ENCODE results near the gene C4BPA.

Gene C4BPA

GRCh38 chr1:207058252-207058651 is 45.8 kb upstream of the C4BPA start:
- TF ChIP-seq EP300 (IDR thresholded peaks at IDR 0.05; ENCODE audit: borderline replicate concordance), result no peak
- TF ChIP-seq EGR1 (IDR thresholded peaks at IDR 0.05), result no peak
- no peak for TF ChIP-seq YY1 (IDR thresholded peaks at IDR 0.05; ENCODE audit: low read depth)
- no peak for TF ChIP-seq RAD21 (IDR thresholded peaks at IDR 0.05; ENCODE audit: low read depth)
- TF ChIP-seq FOXM1 (IDR thresholded peaks at IDR 0.05; ENCODE audit: borderline replicate concordance, low read depth), result no peak
- no peak for TF ChIP-seq USF1 (IDR thresholded peaks at IDR 0.05)

- TF ChIP-seq NFIC (IDR thresholded peaks at IDR 0.05), result no peak
These were observed 44.9 kb upstream of the C4BPA start for GRCh38 chr1:207058878-207059867.

GRCh38 chr1:207059881-207060280 is 44.2 kb upstream of the C4BPA start:
- no peak for TF ChIP-seq YY1 (IDR thresholded peaks at IDR 0.05; ENCODE audit: low read depth)
- no peak for TF ChIP-seq TCF12 (IDR thresholded peaks at IDR 0.05; ENCODE audit: low read depth)
- TF ChIP-seq EGR1 (IDR thresholded peaks at IDR 0.05), result no peak
- no peak for TF ChIP-seq CEBPB (IDR thresholded peaks at IDR 0.05)
- no peak for TF ChIP-seq ZBTB7A (IDR thresholded peaks at IDR 0.05; ENCODE audit: low read depth)
- TF ChIP-seq CREB1 (IDR thresholded peaks at IDR 0.05; ENCODE audit: low read depth), result no peak
- no peak for TF ChIP-seq USF1 (IDR thresholded peaks at IDR 0.05)
- no peak for TF ChIP-seq FOXM1 (IDR thresholded peaks at IDR 0.05; ENCODE audit: borderline replicate concordance, low read depth)
- no peak for TF ChIP-seq MAX (IDR thresholded peaks at IDR 0.05)
- TF ChIP-seq RAD21 (IDR thresholded peaks at IDR 0.05; ENCODE audit: low read depth), result no peak
- no peak for TF ChIP-seq EP300 (IDR thresholded peaks at IDR 0.05; ENCODE audit: borderline replicate concordance)
- TF ChIP-seq TAF1 (IDR thresholded peaks at IDR 0.05; ENCODE audit: low read depth), result no peak
- TF ChIP-seq TEAD4 (IDR thresholded peaks at IDR 0.05), result no peak
- no peak for TF ChIP-seq NFIC (IDR thresholded peaks at IDR 0.05)
- no peak for TF ChIP-seq REST (IDR thresholded peaks at IDR 0.05; ENCODE audit: low read depth)

GRCh38 chr1:207060596-207060995 is 43.4 kb upstream of the C4BPA start:
- no peak for TF ChIP-seq FOXM1 (IDR thresholded peaks at IDR 0.05; ENCODE audit: borderline replicate concordance, low read depth)
- TF ChIP-seq EGR1 (IDR thresholded peaks at IDR 0.05), result no peak
- TF ChIP-seq REST (IDR thresholded peaks at IDR 0.05; ENCODE audit: low read depth), result no peak

- TF ChIP-seq REST (IDR thresholded peaks at IDR 0.05; ENCODE audit: low read depth) (no peak), RAD21 (IDR thresholded peaks at IDR 0.05; ENCODE audit: low read depth) (no peak), MAX (IDR thresholded peaks at IDR 0.05) (no peak), CREB1 (IDR thresholded peaks at IDR 0.05; ENCODE audit: low read depth) (no peak), USF1 (IDR thresholded peaks at IDR 0.05) (no peak), CEBPB (IDR thresholded peaks at IDR 0.05) (no peak), TCF12 (IDR thresholded peaks at IDR 0.05; ENCODE audit: low read depth) (no peak)
These were observed 42.0 kb upstream of the C4BPA start for GRCh38 chr1:207062058-207062457.

All from Ishikawa (cell line).